ENCODE measurements around the gene TIMM23B. TPM values are rescaled to one million over a fixed set of nuclear protein-coding genes. Genes with fewer than 3 reads are reported as not detected.
A peak's percentile ranks its signal among the peaks of the same experiment; 100 is the strongest.
"Not testable (repeated sequence)": the region's sequence is repeated elsewhere in the genome, so short reads cannot be mapped to it uniquely, and the experiment has no call there.

The TIMM23B gene, protein sequence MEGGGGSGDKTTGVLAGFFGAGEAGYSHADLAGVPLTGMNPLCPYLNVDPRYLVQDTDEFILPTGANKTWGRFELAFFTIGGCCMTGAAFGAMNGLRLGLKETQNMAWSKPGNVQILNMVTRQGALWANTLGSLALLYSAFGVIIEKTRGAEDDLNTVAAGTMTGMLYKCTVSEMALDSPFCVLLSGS
- polyA plus RNA-seq (ENCODE audit: insufficient read length in 3 of 3) = 10 to 100 TPM; 10.0 to 12.7 (median 12.0) TPM

DNA sequence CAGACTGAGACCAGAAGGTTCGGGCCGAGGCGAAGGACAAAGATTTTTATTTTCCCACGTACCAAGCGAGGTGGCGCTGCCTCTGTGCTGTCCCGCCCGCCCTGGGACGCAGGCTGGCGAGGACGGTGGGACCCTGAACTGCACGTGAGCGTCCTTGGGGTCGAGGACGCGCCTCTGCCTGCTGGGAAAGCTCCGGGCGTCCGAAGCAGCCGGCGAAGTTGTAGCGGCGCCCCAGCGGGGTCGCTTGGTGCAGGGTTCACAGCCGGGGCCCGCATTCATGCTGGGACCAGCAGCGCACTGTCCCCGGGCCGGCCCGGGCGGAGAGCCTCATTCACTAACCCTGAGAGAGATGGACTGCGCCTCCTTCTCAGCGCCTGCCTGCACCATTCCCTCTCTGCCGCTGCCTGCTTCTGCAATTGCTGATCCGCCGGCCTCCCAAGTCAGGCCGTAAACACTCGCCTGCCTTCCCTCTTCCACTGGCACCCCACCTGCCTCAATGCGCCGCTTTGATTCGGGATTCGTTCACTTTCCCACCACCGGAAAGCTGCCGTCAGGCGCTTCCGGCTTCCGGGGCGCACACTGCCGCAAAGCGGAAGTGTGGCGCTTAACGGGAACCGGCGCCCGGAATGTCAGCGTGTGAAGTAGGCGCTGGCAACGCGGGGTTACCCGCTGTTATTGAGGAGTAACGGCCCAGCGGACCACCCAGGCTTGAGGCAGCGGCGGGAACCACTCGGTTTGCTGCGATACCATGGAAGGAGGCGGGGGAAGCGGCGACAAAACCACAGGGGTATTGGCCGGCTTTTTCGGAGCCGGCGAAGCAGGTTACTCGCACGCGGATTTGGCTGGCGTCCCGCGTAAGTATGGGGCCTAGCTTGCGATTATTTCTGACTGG lies at the start of gene TIMM23B, which contains the start of gene PARG:
TSS of gene TIMM23B (plus strand) at position 607 of the 892 bp plus-strand sequence. CDS start at position 749, 142 bp downstream.
TSS of gene PARG (minus strand) at position 581 of the 892 bp plus-strand sequence. CDS start at position 279, 302 bp downstream.
- peak in 2 of 3 donors; percentile 52 to 69 for DNase-seq (ENCODE audit: low read depth in 3 of 3, low spot score in 2 of 3)

DNA sequence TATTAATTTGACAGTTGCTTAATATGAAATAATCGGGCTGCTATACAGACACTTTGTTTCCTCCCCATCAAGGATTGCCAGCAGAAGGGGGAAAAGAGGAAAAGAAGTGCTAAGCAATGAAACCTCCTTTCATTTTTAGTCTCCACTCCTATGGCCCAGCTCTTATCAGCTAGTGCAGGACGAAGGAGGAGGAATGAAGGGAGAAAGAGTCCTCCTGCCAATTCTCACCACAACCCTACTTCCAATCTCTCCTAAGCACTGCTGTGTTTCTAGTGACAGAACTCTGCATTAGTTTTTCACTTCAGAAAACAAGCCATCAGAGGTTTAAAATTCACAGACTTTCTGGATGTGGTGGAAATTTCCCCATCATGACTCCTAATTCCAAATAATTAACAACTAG lies 41.9 kb upstream of the TIMM23B start:
- not testable (repeated sequence) for DNase-seq (ENCODE audit: low read depth in 3 of 3, low spot score in 2 of 3)

DNA sequence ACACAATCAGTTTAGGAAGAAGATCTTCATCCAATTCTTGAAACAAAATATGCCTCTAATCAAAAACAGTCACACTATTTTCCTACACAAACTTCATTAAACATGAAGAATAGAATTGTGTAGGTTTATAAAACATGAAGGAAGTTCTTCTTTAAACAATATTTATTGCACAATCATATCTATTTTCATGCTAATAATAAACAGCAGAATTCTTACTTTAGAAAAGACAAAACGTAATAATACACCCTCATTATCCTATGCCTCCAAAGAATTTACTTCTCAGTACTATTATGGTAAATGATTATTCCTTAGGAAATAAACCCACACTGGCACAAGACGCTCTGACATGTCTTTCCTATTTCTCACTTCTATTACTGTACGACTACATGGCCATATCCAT lies 41.4 kb upstream of the TIMM23B start:
- DNase-seq (ENCODE audit: low read depth in 3 of 3, low spot score in 2 of 3) = not testable (repeated sequence)

DNA sequence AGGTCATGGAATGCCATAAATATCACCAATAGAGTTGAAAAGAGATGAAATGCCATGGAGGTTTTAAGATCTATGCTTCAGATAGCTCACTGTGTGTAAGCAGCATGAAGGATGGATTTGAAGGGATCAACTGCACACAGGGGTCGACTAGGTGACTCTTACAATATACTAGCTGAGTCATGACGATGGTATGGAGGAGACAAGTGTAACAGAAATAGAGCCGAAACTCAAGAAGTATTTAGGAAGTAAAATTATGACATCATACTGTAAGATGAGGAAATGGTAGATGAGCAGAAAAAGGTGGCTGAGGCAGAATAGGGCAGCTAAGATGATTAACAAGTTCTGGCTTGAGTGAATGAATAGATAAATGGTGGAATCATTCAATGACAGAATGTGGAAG lies 38.0 kb upstream of the TIMM23B start:
- not testable (repeated sequence) for DNase-seq (ENCODE audit: low read depth in 3 of 3, low spot score in 2 of 3)

DNA sequence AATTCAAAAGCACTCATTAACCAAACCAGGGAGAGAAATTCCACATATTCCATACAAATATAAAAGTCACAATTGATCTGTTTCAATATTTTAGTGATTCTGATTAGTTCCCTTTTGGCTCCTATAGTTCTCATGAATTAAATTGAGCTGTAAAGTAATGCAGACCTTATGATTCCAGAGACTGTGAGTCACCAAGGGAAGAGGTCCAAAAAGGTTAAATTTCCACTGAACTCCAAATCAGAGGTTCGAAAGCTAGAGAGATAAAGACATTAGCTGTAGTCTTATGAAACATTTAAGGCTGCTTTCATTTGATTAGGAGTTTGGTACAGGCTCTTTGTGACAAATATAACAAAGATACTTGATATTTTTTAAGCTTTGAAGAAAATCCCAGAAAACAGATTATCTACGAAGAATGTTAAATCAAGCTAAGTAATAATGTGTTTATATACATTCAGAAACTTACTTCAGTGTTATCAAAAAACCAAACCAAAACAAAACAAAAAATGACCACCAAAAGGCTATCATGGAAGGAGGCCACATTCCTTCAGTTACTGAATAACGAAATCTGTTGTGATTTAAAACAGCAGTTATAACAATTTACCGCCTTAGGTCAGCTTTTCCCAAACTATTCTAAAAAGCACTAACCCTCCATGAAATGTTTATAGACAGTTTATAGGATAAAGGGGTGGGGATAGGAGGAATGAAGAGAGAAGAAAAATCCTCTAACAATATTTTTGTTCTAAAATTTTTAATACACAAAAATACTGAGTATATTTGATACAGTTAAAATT lies 33.4 kb upstream of the TIMM23B start:
- DNase-seq (ENCODE audit: low read depth in 3 of 3, low spot score in 2 of 3) = not testable (repeated sequence)

DNA sequence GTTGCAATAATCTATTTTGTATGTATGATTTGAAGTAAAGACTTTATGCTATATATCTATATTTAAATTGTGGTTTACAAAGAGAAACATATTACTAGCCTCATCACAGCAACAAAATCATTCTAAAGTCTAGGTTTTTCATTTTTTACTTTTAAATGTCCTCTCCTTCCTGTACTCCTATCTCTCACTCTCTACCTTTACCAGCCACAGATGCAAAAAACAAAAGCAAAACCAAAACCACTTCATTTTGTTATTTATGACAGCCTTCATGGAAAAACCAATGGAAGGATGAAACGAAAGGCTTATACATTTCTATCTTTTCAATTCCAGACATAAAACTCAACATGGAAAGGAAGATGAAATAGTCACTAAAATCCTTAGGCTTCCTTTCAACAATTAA lies 31.6 kb upstream of the TIMM23B start:
- not testable (repeated sequence) for DNase-seq (ENCODE audit: low read depth in 3 of 3, low spot score in 2 of 3)

DNA sequence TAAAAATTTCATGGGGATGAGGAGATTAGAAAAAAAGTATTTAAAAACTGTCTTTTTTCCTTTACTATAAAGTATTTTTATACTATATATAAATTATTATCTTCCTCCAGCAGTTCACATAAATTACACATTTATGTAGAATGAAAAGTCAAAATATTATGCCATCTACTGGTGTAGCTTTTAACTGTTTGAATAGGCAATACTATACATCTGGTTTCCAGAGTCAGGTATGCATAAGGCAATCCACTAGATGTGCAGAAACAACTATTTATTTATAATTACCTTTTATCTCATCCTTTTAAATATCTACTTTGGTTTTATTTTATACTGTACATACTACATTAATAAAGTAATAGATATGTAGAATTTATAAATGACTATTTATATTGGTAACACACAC lies 25.4 kb upstream of the TIMM23B start:
- DNase-seq (ENCODE audit: low read depth in 3 of 3, low spot score in 2 of 3) = not testable (repeated sequence)

DNA sequence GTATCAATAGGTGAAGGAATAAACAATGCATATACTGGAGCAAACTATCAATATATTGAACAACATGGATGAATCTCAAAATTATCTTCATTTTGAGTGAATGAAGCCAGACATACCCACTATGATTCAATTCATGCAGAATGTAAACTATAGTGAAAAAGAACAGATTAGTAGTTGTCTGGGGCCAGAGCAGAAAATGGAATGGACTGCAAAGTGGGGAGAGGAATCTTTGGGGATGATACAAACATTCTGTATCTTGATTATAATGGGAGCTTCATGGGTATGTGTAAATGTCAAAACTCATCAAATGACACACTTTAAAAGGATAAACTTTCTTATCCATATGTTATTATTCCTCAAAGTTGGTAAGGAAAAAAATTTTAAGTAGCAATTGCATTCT lies 23.9 kb upstream of the TIMM23B start:
- not testable (repeated sequence) for DNase-seq (ENCODE audit: low read depth in 3 of 3, low spot score in 2 of 3)

DNA sequence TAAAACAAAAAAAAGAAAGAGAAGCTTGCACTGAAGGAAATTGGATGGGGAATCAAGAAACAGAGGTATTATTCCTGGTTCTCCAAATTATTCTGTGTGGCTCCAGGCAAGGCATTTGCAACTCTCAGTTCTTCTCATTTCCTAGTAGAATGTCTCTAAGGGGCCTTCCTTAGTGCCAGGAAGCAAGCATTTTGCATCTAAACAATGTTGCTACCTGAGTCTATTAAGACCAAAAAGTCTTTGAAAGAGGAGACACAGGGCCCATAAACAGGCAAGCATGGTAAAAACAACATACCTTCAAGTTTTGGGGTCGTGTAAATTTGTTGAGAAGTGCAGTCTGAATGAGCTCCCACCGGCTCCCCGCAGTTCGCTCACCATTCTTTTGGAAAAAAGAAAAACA lies 19.8 kb upstream of the TIMM23B start:
- DNase-seq (ENCODE audit: low read depth in 3 of 3, low spot score in 2 of 3) = not testable (repeated sequence)

DNA sequence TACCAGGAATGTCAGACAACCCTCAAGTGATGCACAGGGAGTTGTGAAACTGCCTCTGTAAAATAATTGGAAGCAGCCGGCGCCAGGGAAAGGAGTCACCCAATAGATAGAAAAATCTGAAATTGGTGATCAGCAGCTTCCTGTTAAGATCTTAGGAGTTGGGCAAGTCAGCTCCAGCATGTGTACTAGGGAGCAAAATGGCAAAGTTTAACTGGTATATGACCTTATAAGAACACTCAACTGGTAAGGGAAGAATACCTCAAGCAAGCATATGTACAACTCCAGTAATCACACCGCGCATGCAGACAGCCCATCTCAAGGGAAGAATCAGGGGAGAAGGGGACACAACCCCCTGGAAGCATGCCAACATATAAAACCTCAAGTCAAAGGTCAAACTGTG lies 18.3 kb upstream of the TIMM23B start:
- not testable (repeated sequence) for DNase-seq (ENCODE audit: low read depth in 3 of 3, low spot score in 2 of 3)

DNA sequence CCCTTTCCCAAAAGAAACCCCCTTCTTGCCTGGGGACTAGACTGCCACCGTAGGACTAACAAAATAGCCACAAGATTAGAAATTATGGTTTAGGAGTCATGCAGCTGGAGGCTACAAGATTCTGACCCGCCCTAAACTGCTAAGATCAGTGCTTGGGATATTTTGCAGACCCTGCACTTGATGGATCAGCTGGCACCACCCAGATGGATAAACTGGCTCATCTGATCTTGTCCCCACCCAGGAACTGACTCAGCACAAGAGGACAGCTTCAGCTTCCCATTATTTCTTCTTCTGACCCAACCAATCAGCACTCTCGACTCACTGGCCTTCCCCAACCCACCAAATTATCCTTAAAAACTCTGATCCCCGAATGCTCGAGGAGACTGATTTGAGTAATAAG lies 10.6 kb upstream of the TIMM23B start:
- DNase-seq (ENCODE audit: low read depth in 3 of 3, low spot score in 2 of 3) = not testable (repeated sequence)

DNA sequence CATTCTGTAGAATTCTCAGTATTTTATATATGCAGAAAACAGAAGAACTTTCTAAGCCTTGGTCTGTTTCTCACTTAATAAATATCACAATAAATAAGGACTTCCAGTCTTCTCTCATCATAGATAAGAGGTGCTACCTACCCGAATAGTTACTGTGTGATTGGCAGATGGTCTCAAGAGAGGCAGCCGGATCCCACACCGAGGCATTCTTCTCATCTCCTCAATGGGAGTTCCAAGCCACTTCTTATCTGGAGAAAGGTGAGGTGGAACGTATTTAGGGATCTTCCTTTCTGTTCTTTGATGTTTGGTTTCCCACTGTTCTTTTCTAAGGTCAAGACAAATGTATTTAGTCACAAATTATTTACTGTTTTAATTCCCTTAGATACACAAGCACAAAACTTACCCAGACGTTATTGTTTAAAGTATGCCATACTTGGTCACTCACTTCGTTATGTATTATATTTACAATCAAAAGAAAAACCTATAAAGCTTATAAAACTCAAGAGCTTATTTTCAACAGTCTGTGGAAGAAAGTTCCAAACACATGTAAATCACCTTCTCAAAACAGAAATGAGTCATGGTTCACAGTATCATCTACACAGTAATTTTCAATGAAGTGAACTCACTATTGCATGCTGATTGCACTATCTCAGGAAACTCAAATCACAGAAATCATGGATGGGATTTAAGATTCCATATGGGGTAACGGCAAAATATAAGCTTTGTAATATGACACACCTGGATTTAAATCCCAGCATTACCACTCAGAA lies 9.7 kb upstream of the TIMM23B start:
- DNase-seq (ENCODE audit: low read depth in 3 of 3, low spot score in 2 of 3) = not testable (repeated sequence)

DNA sequence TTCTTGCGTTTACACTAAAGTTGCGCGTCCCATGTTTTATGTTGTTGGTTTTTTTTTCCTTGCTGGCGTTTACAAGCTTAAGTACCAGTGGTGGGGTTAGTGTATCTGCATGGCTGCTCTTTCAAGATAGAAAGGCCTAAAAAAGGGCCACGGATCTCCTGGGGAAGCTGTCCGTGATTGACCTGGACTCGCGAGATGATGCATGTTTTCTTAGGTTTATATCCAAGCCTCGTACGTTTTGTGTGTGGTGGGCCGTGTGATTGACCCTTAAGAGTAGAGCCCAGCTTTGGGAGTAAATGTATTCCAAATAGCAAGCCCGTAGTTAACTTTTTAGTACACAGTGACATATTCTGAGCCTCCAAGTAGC lies 469 bp downstream of the TIMM23B start:
- DNase-seq (ENCODE audit: low read depth in 3 of 3, low spot score in 2 of 3) = not testable (repeated sequence)

DNA sequence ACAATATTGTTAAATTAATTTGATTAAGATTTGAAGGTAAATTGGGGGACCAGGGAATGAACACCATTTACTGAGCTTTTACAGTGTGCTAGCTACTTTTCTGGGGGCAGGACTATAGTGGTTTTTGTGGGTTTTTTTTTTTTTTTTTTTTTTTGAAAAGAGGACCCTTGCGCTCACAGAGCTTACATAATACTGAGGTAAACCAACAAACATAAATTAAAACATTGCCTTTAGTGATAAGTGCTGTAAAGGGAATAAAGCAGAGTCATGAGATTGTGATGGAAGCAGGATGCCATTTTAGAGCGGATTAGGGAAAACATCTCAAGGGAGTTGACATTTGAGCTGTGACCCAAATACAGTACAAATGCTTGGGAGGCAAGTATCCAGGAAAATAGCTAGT lies 1.8 kb downstream of the TIMM23B start:
- not testable (repeated sequence) for DNase-seq (ENCODE audit: low read depth in 3 of 3, low spot score in 2 of 3)

DNA sequence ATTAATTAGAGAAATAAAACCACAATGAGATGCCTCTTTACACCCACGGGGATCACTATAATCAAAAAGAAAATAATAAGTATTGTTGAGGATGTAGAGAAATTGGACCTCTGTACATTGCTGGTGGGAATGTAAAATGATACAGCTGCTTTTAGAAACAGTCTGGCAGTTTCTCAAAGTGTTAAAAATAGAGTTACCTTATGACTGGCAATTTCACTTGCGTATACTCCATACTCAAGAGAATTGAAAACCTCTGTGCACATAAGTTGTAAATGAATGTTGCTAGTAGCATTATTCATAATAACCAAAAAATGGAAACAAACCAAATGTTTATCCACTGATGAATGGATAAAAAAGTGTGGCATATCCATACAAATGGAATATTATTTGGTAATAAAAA lies 6.3 kb downstream of the TIMM23B start:
- not testable (repeated sequence) for DNase-seq (ENCODE audit: low read depth in 3 of 3, low spot score in 2 of 3)

DNA sequence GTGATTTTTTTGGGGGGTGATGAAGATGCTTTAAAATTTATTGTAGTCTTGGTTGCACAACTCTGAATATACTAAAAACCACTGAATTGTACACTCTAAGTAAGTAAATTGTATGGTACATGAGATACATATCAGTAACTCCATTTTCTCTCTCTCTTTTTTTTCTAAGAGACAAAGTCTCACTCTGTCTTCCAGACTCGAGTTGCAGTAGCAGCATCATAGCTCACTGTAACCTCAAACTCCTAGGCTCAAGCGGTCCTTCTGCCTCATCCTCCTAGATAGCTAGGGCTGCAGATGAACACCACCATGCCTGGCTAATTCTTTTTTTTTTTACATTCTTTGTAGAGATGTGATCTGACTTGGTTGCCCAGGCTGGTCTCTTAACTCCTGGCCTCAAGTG lies 6.9 kb downstream of the TIMM23B start:
- DNase-seq (ENCODE audit: low read depth in 3 of 3, low spot score in 2 of 3) = not testable (repeated sequence)

DNA sequence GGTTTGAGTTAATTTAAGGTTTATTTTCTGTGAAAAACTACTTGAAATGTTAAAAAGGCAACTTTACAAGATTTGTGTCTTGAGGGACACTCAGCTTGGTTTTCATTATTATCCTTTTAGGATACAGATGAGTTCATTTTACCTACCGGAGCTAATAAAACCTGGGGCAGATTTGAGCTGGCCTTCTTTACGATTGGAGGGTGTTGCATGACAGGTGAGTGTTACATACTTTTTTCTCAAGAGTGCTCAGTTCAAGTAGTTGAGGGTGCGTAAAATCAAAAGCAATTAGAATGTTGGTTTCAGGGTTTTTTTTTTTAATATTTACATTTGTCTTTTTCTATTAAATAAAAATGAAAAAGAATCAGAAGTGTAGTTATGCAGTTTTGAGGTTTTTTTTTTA lies 10.2 kb downstream of the TIMM23B start:
- not testable (repeated sequence) for DNase-seq (ENCODE audit: low read depth in 3 of 3, low spot score in 2 of 3)

DNA sequence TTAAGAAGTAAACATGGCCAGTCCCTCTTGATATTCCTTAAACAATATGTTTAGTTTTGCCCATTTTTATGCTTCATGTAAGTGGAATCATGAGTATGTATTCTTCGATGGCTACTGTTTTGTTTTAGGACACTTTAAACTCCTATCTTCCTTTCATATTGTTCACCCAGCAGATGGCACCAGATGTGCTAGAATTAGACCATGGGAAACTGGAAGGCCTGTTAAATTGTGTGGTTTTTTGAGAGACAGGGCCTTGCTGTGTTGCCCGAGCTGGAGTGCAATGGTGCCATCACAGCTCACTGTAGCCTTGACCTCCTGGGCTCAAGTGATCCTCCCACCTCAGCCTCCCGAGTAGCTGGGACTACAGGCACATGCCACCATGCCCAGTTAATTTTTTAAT lies 11.3 kb downstream of the TIMM23B start:
- DNase-seq (ENCODE audit: low read depth in 3 of 3, low spot score in 2 of 3) = not testable (repeated sequence)

DNA sequence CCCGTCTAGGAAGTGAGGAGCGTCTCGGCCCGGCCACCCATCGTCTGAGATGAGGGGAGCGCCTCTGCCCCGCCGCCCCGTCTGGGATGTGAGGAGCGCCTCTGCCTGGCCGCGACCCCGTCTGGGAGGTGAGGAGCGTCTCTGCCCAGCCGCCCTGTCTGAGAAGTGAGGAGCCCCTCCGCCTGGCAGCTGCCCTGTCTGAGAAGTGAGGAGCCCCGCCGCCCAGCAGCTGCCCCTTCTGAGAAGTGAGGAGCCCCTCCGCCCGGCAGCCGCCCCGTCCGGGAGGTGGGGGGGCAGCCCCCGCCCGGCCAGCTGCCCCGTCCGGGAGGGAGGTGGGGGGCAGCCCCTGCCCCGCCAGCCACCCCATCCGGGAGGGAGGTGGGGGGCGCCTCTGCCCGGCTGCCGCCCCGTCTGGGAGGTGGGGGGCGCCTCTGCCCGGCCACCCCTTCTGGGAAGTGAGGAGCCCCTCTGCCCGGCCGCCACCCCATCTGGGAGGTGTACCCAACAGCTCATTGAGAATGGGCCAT lies 28.5 kb downstream of the TIMM23B start:
- not testable (repeated sequence) for DNase-seq (ENCODE audit: low read depth in 3 of 3, low spot score in 2 of 3)

DNA sequence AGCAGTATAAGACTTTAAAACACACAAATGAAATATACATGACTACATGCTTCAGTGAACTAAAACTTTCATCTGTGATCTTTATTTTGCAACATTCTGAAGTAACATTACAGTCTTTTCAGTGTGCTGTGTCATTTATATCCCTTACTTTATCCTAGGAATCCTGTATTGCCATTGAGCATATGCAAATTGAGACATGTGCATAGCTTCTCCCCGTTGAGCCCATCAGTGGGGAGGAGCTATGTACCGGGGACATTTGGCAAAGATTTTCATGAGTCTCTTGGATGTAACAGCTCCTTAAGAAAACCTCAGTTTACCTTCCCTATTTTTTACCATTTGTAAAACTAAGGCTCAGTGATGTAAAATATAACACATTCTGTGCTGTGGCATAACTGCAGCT lies 29.6 kb downstream of the TIMM23B start:
- not testable (repeated sequence) for DNase-seq (ENCODE audit: low read depth in 3 of 3, low spot score in 2 of 3)
